A673 (cell line): ENCODE measurements around the gene SLC3A2. TPM values are rescaled to one million over a fixed set of nuclear protein-coding genes. Genes with fewer than 3 reads are reported as not detected.

Experiments used
- BruUV-seq: library from RNA; stranded (reverse); fragments of 400-500 nt; replicated peaks from 2 replicates; lab custom pipeline; 2021; lab: Mats Ljungman, UMichigan
- CTCF ChIA-PET: fragments of 300-600 bp; sonication (Branson Sonifier 250); formaldehyde crosslinking; loops from one replicate; lab custom pipeline; 2022; ENCODE audit warnings: antibody characterized with exemption; lab: Charles Lee
- POLR2A ChIA-PET: fragments of 300-600 bp; sonication (Branson Sonifier 250); formaldehyde crosslinking; loops from one replicate; lab custom pipeline; 2022; ENCODE audit warnings: antibody characterized with exemption; ENCODE audit not compliant: low non-redundant PET; lab: Charles Lee
- DNase-seq: peaks from one replicate; pipeline ENCODE4 v3.0.0-alpha.2; 2015; ENCODE audit warnings: low spot score
- H3K27ac ChIP-seq: fragments of 200-600 bp; sonication (generic); 2 replicates; pipeline ENCODE4 v1.5.1; 2016; ENCODE audit warnings: mixed run types, low read depth, mild to moderate bottlenecking, mixed read lengths, antibody characterized with exemption, low read length; ENCODE audit not compliant: poor library complexity, severe bottlenecking
- H3K27me3 ChIP-seq: fragments of 200-600 bp; sonication (generic); replicated peaks from 2 replicates; pipeline ENCODE4 v1.6.1; 2017; ENCODE audit warnings: mixed run types, low read depth, mild to moderate bottlenecking, mixed read lengths, antibody characterized with exemption, low read length; ENCODE audit not compliant: insufficient read depth, poor library complexity
- H3K36me3 ChIP-seq: fragments of 200-600 bp; sonication (generic); 2 replicates; pipeline ENCODE4 v1.6.1; 2016; ENCODE audit warnings: mixed run types, mild to moderate bottlenecking, mixed read lengths, antibody characterized with exemption, low read length; ENCODE audit not compliant: insufficient read depth, poor library complexity, severe bottlenecking
- H3K4me1 ChIP-seq: fragments of 200-600 bp; sonication (generic); 2 replicates; pipeline ENCODE4 v1.6.1; 2017; ENCODE audit warnings: mixed run types, mild to moderate bottlenecking, mixed read lengths, antibody characterized with exemption, low read length; ENCODE audit not compliant: insufficient read depth, poor library complexity, severe bottlenecking
- H3K4me3 ChIP-seq: fragments of 200-600 bp; sonication (generic); 2 replicates; pipeline ENCODE4 v1.5.1; 2016; ENCODE audit warnings: low read depth, mixed run types, mild to moderate bottlenecking, mixed read lengths, low read length; ENCODE audit not compliant: poor library complexity, severe bottlenecking
- H3K9me3 ChIP-seq: fragments of 200-600 bp; sonication (generic); 2 replicates; pipeline ENCODE4 v1.6.1; 2016; ENCODE audit warnings: mixed run types, low read depth, mild to moderate bottlenecking, mixed read lengths, antibody characterized with exemption, low read length; ENCODE audit not compliant: poor library complexity, severe bottlenecking
- EZH2 ChIP-seq: fragments of 200-600 bp; sonication (generic); IDR thresholded peaks from 2 replicates; pipeline ENCODE4 v1.6.1; 2017; ENCODE audit warnings: borderline replicate concordance, low read depth, mild to moderate bottlenecking, mixed read lengths, antibody characterized with exemption, low read length; ENCODE audit not compliant: poor library complexity, severe bottlenecking
- intact Hi-C: fragments of 100-400 bp; cut with micrococcal nuclease; formaldehyde crosslinking; loops from one replicate; pipeline ENCODE4 v1.10.0; 2022; ENCODE audit not compliant: unreplicated experiment
- total RNA-seq: library from RNA; stranded (reverse); gene quantifications from 2 replicates; pipeline ENCODE4 v1.2.3, GENCODE V29; 2021
- TF ChIP-seq, protein P1 (sequence below): fragments of 300-800, 200-600 bp; sonication (generic); conservative IDR thresholded peaks from 2 replicates; pipeline ENCODE4 v1.5.1; 2017; ENCODE audit warnings: low read depth, mild to moderate bottlenecking, antibody characterized with exemption, low read length, moderate library complexity, mixed read lengths

The SLC3A2 gene
- total RNA-seq, 1 experiment from 2014 or later, result 511 TPM

DNA sequence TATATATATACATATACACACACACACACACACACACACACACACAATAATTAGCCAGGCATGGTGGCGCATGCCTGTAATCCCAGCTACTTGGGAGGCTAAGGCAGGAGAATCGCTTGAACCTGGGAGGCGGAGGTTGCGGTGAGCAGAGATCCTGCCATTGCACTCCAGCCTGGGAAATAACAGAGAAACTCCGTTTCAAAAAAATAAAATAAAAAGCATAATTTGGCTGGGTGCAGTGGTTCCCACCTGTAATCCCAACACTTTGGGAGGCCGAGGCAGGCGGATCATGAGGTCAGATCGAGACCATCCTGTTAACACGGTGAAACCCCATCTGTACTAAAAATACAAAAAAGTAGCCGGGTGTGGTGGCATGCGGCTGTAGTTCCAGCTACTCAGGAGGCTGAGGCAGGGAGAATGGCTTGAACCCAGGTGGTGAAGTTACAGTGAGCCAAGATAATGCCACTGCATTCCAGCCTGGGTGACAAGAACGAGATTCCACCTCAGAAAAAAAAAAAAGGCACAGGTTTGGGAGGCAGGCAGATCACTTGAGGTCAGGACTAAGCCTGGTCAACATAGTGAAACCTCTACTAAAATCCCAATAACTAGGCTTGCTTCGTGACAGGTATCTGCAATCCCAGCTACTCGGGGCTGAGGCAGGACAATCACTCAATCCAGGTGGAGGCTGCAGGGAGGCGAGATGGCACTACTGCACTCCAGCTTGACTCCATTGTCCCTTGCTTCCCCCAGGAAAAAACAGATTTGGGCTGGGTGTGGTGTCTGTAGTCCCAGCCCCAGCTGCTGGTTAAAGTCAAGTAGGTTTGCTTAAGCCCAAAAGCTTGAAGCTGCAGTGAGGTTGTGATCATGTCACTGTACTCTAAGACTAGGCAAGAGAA, 29.5 kb upstream of the SLC3A2 start:
- peak overlapping the region; percentile 9 for H3K27ac ChIP-seq
- DNase-seq, result peak; percentile 54

DNA sequence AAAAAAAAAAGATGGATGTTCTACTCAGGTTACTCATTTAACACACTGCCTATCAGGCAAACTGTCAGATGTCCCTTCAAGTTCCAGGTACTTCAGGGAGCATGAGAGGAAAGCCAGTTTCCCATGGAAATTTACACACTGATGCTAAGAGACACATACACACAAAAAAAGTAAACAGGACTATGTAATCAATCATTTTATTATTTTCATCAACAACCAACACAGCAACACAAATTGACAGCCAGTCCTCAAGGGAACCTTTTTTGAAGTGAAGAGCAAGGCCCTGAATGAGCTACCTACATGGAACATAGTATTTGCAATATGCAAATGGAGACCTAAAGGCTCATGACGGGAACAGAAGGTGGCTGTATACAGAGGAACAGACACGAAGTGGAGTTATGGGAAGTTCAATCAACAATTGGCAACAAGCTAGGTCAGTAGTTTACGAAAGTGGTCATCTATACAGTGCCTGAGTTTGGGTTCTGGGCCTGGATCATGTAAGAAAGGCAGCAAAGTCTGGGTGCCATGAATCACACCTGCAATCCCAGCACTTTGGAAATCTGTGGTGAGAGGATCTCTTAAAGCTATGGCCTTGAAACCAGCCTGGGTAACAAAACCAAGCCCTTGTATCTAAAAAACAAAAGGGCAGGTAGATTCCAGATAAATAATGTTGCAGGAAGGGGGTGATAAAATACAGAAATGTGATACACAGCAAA, 28.7 kb upstream of the SLC3A2 start:
- TF ChIP-seq, protein P1, sequence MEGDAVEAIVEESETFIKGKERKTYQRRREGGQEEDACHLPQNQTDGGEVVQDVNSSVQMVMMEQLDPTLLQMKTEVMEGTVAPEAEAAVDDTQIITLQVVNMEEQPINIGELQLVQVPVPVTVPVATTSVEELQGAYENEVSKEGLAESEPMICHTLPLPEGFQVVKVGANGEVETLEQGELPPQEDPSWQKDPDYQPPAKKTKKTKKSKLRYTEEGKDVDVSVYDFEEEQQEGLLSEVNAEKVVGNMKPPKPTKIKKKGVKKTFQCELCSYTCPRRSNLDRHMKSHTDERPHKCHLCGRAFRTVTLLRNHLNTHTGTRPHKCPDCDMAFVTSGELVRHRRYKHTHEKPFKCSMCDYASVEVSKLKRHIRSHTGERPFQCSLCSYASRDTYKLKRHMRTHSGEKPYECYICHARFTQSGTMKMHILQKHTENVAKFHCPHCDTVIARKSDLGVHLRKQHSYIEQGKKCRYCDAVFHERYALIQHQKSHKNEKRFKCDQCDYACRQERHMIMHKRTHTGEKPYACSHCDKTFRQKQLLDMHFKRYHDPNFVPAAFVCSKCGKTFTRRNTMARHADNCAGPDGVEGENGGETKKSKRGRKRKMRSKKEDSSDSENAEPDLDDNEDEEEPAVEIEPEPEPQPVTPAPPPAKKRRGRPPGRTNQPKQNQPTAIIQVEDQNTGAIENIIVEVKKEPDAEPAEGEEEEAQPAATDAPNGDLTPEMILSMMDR, result no peak
- no peak for TF ChIP-seq EZH2
- BruUV-seq, result no TSS peak
- no peaks in the 10 kb centered on the region for H3K9me3 ChIP-seq
- peak overlapping the region; percentile 70 for H3K4me3 ChIP-seq
- no peaks in the 10 kb centered on the region for H3K27me3 ChIP-seq
- H3K4me1 ChIP-seq, result peaks cover 8% of the 10 kb centered on the region
- peaks cover 42% of the 10 kb centered on the region for H3K36me3 ChIP-seq
- intact Hi-C loops, result loop anchor here (10.0 kb wide), 1 partner anchor 257 kb away; the partner anchor contains the start of gene TUT1
- POLR2A ChIA-PET, result interaction anchor here (1.1 to 2.0 kb wide), 2 partner anchors 11 to 30 kb away, joined by 3 to 9 read pairs; no protein-coding TSS in a partner anchor
- no peak for DNase-seq
- CTCF ChIA-PET, result no interaction called here
- H3K27ac ChIP-seq, result peak overlapping the region; percentile 9

More for the DNA sequence above, 29.5 kb upstream of the SLC3A2 start:
- intact Hi-C loops, result loop anchor here (10.0 kb wide), 1 partner anchor 256 kb away; the partner anchor contains the start of gene TUT1
- no peak for TF ChIP-seq EZH2
- CTCF ChIA-PET, result interaction anchor here (0.6 kb wide), 1 partner anchor 11 kb away, joined by 3 read pairs; no protein-coding TSS in a partner anchor
- no peaks in the 10 kb centered on the region for H3K27me3 ChIP-seq
- peaks cover 8% of the 10 kb centered on the region for H3K4me1 ChIP-seq
- peaks cover 42% of the 10 kb centered on the region for H3K36me3 ChIP-seq
- H3K4me3 ChIP-seq, result no peak overlapping the region
- BruUV-seq, result no TSS peak
- no peaks in the 10 kb centered on the region for H3K9me3 ChIP-seq
- POLR2A ChIA-PET, result interaction anchor here (0.7 to 2.0 kb wide), 4 partner anchors 10 to 34 kb away, joined by 3 to 18 read pairs (median 12); no protein-coding TSS in a partner anchor

DNA sequence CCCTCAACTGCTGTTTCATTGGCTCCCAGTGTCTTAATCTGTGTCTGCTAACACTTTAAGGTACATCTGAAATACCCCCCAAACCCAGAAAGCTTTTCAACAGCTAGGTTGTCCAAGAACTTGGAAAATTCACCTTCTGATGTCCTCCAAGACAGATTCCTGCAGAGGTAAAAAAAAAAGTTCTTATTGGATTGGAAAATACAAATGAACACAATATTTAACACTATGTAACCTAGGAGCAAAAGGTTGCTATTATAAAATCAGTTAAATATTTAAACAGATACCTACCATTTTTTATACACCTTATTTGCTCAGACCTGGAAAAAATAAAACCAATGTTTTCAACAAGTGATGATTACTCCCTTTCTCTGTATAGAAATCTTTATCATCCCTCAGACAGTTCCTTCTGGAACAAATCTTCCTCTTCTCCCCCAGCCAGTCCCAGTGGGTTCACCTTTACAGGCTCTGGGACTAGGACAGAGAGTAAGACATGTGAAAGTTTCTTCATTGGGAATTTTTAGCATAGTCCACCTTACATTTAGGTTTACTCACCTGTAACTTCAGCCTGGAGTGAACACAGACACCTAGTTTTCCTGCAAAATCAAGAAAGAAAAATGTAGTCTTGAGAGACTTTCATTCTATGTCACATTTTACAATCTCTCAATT, 28.0 kb upstream of the SLC3A2 start:
- no TSS peak for BruUV-seq
- Histone ChIP-seq H3K4me3 (peak overlapping the region; percentile 70), H3K9me3 (no peaks in the 10 kb centered on the region), H3K36me3 (peaks cover 42% of the 10 kb centered on the region), H3K27me3 (no peaks in the 10 kb centered on the region), H3K27ac (peak overlapping the region; percentile 22), H3K4me1 (peaks cover 8% of the 10 kb centered on the region)
- no peak for DNase-seq
- ChIA-PET POLR2A (interaction anchor here (1.1 to 2.0 kb wide), 2 partner anchors 11 to 29 kb away, joined by 3 to 9 read pairs; no protein-coding TSS in a partner anchor), CTCF (no interaction called here)
- TF ChIP-seq, protein P1, result no peak
- no peak for TF ChIP-seq EZH2
- intact Hi-C loops, result loop anchor here (10.0 kb wide), 1 partner anchor 258 kb away; the partner anchor contains the start of gene TUT1
